Nucleus accumbens (tissue), 56 donors: Measurements from ENCODE around the gene B4GALNT3.
"Not testable (repeated sequence)": the region's sequence is repeated elsewhere in the genome, so short reads cannot be mapped to it uniquely, and the experiment has no call there.

Source experiments
- DNase-seq, 56 donors: peaks; one replicate each; lab custom pipeline; 2025; lab: John Stamatoyannopoulos, UW

The B4GALNT3 gene

DNA sequence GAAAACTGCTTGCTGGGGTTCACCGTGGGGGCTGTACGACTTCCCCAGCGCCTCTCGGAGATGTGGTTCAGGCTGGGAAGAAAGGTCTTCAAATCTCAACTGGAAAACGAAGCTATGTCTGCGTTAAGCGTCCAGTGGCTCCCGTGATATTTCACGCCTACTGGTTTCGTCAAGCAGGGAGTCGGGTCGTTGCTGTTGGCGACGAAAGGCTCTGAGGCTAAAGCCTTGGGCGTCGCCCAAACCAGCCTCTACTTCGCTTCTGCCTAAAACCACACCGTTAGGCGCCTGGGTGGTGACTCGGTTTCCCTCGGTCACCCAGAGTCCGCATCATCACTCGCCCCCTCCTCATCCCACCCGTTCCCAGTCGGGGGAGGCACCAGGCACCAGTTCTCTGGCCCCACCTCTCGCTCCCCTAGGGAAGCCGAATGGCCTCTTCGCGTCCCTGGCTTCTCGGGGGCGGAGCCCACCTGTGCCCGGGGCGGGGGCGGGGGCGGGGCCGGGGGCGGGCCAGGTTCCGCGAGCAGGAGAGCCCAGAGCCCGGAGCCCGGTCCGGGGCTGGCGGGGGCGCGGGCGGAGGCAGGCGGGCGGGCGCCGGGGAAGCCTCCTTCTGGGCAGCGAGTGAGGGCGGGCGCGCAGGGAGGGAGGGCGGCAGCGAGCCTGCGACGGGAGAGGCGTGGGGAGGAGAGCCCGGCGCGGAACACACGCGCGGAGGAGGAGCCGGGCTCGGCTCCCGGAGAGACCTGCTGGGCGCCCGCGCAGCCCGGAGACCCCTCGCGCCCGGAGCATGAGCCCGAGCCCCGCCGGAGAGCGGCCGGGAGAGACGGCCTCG lies at the start of gene B4GALNT3:
TSS of gene B4GALNT3 (plus strand) at position 510 of the 829 bp plus-strand sequence. CDS start 438 bp downstream, outside the sequence.
- peak in 10 of 56 donors; percentile 7 to 59 (median 26) for DNase-seq

DNA sequence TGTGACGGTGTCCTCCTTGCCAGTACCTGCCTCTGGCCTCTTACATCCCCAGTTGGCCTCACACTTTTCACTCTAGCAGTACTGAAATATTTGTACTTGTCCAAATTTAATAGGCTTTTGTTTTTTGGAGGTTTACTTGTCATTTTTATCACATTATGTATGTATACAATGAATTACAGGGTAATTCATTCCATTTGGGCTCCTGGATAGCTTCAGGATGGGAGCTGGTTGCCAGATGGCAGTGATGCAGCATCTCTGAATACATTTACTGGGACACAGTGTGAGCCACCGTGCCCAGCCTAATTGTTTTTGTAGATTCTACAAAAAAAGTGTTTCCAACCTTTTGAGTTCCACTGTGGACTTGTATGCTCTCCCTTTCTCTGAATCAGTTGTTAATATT lies 44.9 kb upstream of the B4GALNT3 start:
- DNase-seq: no peak

DNA sequence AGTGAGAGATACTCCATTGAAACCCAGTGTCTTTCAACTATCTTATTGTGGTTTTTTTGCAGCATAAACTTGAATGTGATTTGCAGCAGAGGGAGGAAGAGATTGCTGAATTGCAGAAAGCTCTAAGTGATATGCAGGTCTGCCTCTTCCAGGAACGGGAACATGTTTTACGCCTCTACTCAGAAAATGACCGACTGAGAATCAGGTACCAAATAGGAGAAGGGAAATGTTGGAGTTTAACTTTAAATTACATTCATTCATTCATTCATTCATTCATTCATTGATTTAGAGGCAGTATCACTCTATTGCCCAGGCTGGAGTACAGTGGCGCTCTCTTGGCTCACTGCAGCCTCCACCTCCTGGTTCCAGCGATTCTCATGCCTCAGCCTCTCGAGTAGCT lies 41.3 kb upstream of the B4GALNT3 start:
- DNase-seq: no peak

DNA sequence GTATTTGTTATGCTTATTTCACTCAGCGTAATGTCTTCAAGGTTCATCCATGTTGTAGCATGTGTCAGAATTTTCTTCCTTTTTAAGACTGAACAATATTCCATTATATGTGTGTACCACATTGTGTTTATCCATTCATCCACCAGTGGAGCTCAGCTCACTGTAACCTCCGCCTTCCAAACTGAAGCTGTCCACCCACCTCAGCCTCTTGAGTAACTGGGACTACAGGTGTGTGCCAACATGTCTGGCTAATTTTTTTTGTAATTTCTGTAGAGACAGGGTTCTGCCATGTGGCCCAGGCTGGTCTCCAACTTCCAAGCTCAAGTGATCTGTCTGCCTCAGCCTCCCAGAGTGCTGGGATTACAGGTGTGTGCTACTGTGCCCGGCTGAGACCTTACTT lies 37.2 kb upstream of the B4GALNT3 start:
- DNase-seq: peak in 5 of 56 donors; percentile 3 to 16 (median 7)

DNA sequence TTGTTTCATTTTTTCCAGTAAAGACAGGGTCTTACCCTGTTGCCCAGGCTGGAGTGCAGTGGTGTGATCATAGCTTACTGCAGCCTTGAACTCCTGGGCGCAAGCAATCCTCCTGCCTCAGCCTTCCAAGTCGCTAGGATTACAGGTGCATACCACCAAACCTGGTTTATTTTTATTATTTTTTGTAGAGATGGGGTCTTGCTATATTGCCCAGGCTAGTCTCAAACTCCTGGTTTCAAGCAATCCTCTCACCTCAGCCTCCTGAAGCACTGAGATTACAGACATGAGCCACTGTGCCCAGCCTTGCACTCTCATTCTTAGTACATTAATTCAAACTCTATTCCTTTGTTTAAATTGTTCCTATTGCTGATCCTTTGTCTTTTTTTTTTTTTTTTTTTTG lies 24.0 kb upstream of the B4GALNT3 start:
- DNase-seq: not testable (repeated sequence)

DNA sequence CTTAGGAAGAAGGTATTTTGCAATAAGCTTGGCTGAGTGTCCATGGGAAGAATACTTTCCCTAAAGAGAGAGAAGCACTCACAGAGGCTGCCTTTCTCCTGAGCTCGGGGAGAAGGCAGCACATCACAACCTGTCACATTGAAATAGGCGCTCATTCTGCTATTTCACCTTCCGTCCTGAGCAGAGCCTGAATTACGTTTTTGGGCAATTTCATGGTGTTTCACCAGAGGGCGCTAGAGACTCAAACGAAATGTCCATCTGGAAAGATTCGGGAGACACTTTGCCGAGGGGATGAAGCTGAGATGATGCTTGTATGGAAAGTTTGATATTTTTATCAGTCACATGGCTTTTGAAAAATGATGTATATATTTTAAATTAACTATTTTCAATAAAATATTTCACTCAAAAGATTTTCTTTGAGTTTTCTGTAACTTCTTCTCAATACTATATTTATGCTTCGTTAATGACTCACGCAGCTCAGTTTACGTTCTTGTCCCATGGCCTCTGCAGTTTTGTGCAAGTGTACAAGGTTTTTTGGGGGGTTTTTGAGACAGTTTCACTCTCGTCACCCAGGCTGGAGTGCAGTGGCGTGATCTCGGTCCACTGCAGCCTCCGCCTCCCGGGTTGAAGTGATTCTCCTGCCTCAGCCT lies 17.4 kb upstream of the B4GALNT3 start:
- peak in 31 of 56 donors; percentile 5 to 72 (median 25) for DNase-seq

DNA sequence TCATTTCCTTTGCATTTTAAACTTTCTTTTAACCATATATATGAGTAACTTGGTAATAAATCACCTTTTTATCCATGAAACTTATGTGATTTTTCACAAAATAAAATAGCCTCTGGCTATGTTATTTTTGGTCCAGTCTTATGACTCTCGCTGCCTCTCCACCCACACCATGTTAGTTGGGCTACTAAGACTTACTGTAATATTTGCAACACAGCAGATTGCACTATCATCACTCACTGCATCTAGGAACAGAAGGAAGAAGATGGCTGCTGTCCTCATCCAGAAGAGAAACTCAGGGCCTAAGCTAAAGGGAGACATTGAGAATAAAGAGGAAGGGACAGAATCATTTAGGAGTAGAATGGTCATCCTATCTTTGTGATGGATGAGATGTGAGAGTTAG lies 12.6 kb upstream of the B4GALNT3 start:
- no peak for DNase-seq

DNA sequence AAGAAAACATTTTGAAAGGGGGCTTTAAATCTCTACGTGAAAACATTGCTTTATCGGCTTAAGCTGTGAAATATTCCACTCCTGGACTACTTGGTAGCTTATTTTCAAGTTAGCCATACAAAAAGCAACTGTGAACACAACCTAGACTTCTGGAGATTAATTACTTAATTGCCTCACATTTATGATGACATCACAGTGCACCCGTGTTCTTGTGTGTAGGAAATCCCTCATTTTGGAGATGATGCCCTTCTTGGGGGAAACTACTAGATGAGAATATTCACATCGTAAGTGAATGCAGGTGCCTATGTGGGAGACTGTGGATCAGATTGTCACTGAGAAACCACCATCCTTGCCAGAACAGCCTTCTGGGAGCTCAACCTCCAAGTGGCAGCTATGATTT lies 10.5 kb upstream of the B4GALNT3 start:
- no peak for DNase-seq

DNA sequence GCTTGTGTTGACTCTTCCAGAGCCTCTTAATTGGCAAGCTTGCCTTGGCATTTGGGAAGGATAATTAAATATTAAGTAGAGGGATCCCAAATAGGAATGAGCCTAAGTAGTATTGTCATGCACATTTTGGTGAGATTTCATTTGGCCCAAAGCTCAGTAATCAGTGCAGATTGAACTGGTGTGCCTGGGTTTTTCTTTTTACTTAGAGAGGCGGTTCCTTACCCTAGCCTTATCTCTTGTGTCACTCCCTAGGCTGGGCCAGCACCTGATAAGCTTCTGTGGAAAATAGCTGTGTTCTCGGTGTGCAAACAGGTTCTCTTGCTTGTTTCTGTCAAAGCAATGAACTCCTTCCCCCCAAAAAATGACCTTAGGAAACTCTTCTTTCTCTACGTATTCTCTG lies 9.3 kb upstream of the B4GALNT3 start:
- no peak for DNase-seq

DNA sequence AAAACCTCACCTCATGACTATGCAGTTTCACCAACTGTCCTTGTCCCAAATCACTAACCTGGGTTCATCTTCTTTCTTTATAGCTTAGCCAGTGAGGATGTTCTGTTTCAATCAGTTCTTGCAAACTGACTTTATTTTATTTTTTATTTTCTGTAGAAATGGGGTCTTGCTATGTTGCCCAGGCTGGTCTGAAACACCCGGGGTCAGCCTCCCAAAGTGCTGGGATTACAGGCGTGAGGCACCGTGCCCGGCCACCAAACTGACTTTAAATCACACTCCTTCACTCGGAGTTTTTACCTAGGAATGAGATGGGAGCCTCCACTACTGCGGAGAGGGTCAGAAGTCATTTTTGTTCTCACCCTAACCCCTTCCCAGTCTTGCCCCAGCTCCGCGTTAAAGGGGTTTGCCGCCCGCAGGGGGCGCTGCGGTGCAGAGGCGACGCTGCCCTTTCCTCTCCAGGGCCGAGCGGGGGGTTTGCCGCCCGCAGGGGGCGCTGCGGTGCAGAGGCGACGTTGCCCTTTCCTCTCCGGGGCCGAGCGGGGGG lies 7.0 kb upstream of the B4GALNT3 start:
- peak in 7 of 56 donors; percentile 14 to 66 (median 47) for DNase-seq

DNA sequence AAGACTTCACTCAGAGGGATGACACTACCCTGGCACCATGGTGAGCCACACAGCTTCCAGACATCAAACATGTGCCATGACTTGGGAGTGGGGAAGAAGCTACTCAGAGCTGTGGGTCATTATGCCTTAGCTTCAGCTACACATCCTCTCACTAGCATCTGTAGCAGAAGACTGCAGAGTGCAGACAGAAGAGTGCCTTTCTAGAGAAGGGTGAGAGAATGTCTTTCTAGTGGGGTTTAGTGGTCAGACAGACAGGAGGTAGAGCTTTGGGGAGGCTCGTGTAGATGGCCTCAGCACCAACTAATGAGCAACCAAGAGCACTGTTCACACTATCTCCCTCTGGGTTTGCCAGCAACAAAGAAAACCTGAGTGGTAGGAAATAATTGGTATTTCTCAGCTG lies 4.9 kb upstream of the B4GALNT3 start:
- no peak for DNase-seq

DNA sequence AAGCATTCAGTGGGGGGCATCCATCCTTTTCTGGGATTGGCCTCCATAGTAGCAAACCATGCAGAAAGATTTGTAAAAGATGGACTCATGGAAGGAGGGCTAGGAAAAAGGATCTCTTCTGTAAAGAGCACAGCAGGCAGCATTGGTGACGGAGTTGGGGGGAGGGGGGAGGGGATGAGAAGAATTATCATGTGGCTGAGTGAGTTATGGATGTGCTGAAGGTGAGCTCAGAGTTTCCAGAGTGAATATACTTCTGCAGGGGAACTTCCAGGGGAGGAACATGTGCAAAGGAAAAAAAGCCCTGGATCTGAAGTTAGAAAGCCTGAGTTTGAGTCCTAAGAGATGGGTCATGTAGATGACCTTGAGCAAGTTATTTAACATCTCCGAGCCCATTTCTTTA lies 3.9 kb upstream of the B4GALNT3 start:
- no peak for DNase-seq

DNA sequence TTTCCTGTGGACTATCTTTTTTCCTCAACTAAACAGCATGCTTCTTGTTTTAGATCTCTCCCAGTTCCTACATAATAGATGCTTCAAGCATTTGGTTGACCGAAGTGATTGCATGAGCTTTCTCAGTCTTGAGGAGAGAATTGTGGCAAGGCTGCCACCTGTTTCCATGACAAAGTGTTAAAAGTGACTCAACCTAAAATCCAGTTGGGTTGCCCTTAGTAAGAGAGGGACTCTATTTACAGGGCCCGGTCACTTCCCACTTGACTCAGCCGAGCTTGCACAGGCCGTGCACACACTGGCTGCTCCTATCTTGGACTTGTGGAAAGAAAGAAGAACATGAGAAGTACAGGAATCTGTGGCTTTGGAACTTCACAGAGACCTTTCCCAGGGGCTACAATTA lies 2.1 kb upstream of the B4GALNT3 start:
- DNase-seq: no peak

DNA sequence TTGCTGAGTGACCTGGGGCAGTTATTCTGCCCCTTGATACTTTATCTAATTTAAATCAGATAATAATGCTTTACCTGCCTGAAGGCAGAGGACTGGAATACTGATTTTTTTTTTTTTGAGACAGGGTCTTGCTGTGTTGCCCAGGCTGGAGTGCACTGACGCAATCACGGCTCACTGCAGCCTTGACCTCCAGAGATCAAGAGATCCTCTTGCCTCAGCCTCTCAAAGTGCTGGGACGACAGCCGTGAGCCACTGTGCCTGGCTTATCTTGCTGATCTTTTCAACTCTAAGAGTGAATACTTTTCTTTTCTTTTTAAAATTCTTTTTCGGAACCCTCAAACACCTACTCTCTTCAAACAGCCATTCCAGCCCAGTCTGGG lies 699 bp upstream of the B4GALNT3 start:
- DNase-seq: no peak

DNA sequence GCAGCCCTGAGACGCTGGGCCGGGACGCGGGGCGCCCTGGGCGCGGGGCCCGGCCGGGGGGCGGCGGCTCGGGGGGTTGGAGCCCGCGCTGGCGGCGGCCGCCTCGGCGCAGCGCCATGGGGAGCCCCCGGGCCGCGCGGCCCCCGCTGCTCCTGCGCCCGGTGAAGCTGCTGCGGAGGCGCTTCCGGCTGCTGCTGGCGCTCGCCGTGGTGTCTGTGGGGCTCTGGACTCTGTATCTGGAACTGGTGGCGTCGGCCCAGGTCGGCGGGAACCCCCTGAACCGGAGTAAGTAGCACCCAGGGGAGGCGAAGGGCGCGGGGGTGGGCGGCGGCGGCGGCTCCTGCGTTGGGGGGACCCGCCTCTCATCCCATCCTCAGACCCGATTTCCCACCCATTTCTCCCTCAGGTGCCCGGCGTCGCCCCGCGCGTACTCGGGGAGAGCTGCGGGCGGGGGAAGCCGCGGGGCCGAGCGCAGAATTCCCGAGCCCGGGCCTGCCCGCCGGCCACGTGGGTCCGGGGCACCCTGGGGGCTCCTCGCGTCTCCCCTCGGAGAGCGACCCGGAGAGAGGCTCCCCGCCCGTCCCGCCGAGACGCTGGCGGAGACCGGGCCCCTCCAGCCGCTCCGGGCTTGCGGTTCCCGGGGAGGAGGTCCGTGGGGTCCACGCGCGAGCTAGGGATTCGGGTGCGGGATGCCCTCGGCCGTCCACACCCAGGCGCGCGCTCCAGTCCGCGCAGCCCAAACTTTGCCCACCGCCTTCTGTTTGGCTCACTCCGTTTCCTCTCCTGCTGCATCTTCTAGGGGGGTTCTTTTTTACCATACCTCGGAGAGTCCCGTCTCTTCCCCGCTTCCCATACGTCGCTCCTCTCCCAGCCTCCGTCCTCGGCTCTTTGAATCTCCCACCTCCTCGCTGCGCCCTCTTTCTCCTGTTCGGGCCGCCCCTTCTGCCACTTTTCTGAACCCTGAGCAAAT lies 807 bp downstream of the B4GALNT3 start:
- DNase-seq: peak in 3 of 56 donors; percentile 2 to 38 (median 8)

DNA sequence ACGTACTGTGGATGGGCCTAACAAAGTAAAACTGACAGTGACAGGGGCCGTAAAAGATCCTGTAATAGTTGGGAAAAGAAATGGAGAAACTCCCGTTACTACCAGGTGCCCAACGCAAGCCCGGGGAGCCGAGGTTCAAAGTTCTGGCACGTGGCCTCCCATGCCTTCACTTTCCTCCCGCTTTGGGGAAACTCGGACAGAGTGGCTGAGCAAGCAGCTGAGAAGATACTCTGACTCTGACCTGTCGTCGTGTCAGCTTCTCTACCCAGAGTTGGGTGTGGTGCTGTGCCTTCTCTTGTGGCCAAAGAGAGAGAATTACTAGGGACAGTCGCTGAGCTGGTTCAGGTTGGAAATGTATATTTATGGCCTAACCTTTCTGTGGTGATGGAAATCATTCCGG lies 1.7 kb downstream of the B4GALNT3 start:
- no peak for DNase-seq

DNA sequence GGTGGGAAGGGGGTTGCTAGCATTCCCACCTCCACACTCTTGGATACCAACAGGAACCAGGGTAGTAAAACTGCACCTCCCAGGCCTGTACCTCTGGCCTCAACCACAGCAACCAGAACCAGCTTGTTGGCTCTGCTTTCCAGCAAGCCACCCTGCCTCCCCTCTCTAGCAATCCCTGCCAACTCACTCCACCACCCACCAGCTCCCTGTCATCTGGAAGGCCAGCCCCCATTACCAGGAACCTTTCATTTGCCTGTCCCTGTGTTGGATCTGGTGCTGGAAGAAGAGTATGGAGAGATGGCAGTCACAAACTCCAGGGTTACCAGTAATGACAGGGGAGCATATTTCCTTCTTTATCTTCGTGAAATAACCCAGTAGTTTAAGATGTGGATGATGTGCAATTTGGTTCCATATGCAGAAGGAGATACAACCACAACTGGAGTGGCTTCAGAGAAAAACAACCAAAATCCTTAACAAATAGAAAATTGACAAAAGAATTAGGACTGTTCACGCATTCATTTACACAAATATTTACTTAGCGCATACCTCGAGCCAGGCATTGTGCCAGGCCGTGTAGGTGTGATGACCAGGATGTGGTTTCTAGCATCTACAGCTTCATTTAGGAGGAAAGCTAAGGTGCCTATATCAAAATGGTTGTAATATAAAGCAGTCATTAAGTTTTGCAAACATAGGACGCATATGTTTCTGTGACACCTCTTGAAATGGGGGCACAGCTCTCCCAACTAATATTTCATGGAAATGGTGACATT lies 3.4 kb downstream of the B4GALNT3 start:
- DNase-seq: no peak

DNA sequence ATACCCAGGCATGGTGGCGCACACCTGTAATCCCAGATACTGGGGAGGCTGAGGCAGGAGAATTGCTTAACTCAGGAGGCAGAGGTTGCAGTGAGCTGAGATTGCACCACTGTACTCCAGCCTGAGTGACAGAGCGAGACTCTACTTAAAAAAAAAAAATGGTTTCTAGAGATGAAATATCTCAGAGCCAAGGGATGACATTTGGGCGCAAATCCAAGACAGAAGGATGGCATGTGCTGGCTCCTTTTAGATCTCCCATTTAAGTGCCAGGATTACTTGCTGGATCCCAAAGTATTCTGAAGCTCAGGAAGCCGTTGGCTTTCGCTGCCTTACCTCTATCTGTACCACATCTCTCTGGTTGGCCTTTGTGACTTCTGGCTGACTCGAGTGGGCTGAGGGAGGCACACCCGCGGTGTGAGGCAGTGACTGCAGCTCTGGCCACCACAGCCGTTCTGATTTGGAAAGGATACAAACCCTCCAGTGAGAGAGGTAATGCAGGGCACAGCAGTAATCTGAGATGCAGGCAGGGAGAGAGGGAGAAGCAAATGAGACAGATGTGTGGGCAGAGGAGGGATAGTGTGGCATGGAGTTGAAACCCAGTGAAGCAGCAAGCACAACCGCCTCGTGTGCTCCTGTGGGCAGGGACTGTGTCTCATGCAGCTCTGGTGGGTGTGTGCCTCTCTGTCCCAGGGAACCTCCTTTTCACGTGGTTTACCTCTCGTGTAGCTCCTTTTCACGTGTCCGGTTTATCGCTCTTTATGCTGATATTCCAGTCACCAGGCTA lies 4.9 kb downstream of the B4GALNT3 start:
- no peak for DNase-seq

DNA sequence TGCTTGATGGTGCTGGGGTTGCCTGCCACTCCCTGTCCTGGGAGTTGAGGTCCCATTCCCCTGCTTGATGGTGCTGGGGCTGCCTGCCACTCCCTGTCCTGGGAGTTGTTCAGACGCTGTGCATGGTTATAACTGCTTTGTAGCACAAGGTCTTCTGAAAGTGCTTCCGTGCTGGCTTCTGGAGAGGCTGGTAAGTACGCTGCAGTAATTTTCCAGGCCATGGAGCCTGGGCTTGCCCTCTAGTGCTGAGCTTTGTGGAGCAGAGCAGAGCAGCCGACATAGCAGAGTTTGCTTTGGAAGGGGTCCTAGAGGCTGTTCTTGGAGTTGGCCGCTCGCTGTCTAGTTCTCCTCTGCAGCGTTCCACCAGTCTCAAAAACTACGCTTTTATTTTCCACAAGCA lies 6.3 kb downstream of the B4GALNT3 start:
- no peak for DNase-seq
